KBM-7 (cell line): ENCODE data around the gene RPL18.
"Not testable (repeated sequence)": the region's sequence is repeated elsewhere in the genome, so short reads cannot be mapped to it uniquely, and the experiment has no call there.

Experiments
- DNase-seq: peaks from one replicate; pipeline ENCODE4 v3.0.0-alpha.2; 2015
- in situ Hi-C: fragments of 300-500 bp; cut with MboI; formaldehyde crosslinking; loops from 2 replicates; pipeline ENCODE4 v1.14.3; 2020; ENCODE audit warnings: low sequenced_read_pairs, low pct_unique_long_range_greater_than_20kb, mixed read lengths

Gene RPL18

GRCh38 chr19:48618916-48619691, at the start of gene RPL18, which contains the start of gene SPHK2:
Gene RPL18, minus strand, starts transcription at chr19:48619178. Its CDS starts 35 bp downstream, at chr19:48619143.
Gene SPHK2, plus strand, starts transcription at chr19:48619506. Its CDS starts 1,009 bp downstream, at chr19:48620515.
- peak; percentile 99 for DNase-seq
- in situ Hi-C loops = no loop called here

GRCh38 chr19:48668761-48669160, 49.8 kb upstream of the RPL18 start:
- DNase-seq = no peak
- in situ Hi-C loops = no loop called here

GRCh38 chr19:48668332-48668731, 49.4 kb upstream of the RPL18 start:
- in situ Hi-C loops = no loop called here

GRCh38 chr19:48665786-48666185, 46.8 kb upstream of the RPL18 start:
- no peak for DNase-seq
- in situ Hi-C loops = no loop called here

More at GRCh38 chr19:48668332-48668731, 49.4 kb upstream of the RPL18 start:
- DNase-seq = no peak

- no peak for DNase-seq
- in situ Hi-C loops = no loop called here
These were observed 45.5 kb upstream of the RPL18 start for GRCh38 chr19:48664476-48664875.

GRCh38 chr19:48663667-48664066, 44.7 kb upstream of the RPL18 start:
- in situ Hi-C loops = no loop called here
- DNase-seq = no peak

- no peak for DNase-seq
- in situ Hi-C loops = no loop called here
These were observed 42.7 kb upstream of the RPL18 start for GRCh38 chr19:48661711-48662090.

GRCh38 chr19:48660852-48661710, 42.1 kb upstream of the RPL18 start:
- in situ Hi-C loops = no loop called here
- peak; percentile 90 for DNase-seq

- in situ Hi-C loops = no loop called here
- no peak for DNase-seq
These were observed 40.8 kb upstream of the RPL18 start for GRCh38 chr19:48659768-48660167.

GRCh38 chr19:48658483-48658882, 39.5 kb upstream of the RPL18 start:
- in situ Hi-C loops = no loop called here
- DNase-seq = no peak

GRCh38 chr19:48657828-48658227, 38.9 kb upstream of the RPL18 start:
- in situ Hi-C loops, DNase-seq: not testable (repeated sequence)

- no peak for DNase-seq
- in situ Hi-C loops = no loop called here
These were observed 38.0 kb upstream of the RPL18 start for GRCh38 chr19:48656840-48657474.

GRCh38 chr19:48654299-48655059, 35.5 kb upstream of the RPL18 start:
- no peak for DNase-seq
- in situ Hi-C loops = no loop called here

GRCh38 chr19:48651683-48652048, 32.7 kb upstream of the RPL18 start:
- in situ Hi-C loops = no loop called here
- no peak for DNase-seq

- in situ Hi-C loops = no loop called here
- DNase-seq = no peak
These were observed 32.1 kb upstream of the RPL18 start for GRCh38 chr19:48650974-48651682.

GRCh38 chr19:48648134-48648533, 29.2 kb upstream of the RPL18 start:
- in situ Hi-C loops = no loop called here
- DNase-seq = no peak

GRCh38 chr19:48646722-48647216, 27.8 kb upstream of the RPL18 start:
- DNase-seq = no peak
- in situ Hi-C loops = no loop called here

- DNase-seq = peak; percentile 88
- in situ Hi-C loops = no loop called here
These were observed 27.2 kb upstream of the RPL18 start, which contains the start of gene CA11 for GRCh38 chr19:48646001-48646721. Gene CA11, minus strand, starts transcription at chr19:48646187. Its CDS starts 555 bp downstream, at chr19:48645632.
